Posterior vena cava (tissue), 2 donors: ENCODE results near the gene BBS9. TPM values are rescaled to one million over a fixed set of nuclear protein-coding genes. Genes with fewer than 3 reads are reported as not detected.

ENCODE experiments used
- DNase-seq: peaks from one replicate; pipeline ENCODE4 v3.0.0-alpha.2; 2020; ENCODE audit warnings: low spot score
- intact Hi-C, 2 donors: fragments of 100-400 bp; cut with DNase I; formaldehyde crosslinking; loops; one replicate each; pipeline versions ENCODE4 v1.14.1 to v1.14.2; 2022 to 2023
- total RNA-seq, 2 donors: library from RNA; stranded (reverse); fragmentation: NEBNext Ultra II Directional; extraction: Animal tissue kit (Norgen Biotek cat#: 25700); gene quantifications; one replicate each; pipeline ENCODE4 v1.2.1, GENCODE V29; 2021
- donor health status: DM: yes; HTN: yes; CAD: no.
- donor health status: DM: yes; HTN: yes; CAD: no.

Gene BBS9
- total RNA-seq, 2 donors from 2014 or later, result 13.9 to 16.8 TPM

DNA sequence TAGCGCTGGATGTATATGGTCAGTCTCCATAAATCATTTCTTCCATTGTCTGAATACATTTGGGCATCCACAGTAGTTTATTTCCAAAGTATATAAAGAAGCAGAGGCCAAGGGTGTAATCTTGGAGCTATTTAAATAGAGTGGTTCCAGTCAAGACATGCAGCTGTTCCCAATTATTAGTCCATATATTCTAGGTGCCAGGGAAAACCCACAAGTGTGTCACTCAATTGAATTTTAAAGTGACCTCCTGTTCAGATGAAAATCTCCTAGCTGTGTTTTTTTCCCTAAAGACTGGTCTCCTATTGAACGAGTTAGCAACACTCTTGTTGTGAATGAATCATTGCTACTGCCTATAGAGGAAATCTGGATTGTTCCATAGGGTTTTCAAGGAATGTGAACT is 515.7 kb downstream of the BBS9 start:
- intact Hi-C loops, result no loop called here
- no peak for DNase-seq

- DNase-seq, result no peak
- intact Hi-C loops, result no loop called here
These were observed 516.8 kb downstream of the BBS9 start for GRCh38 chr7:33646166-33646565.

GRCh38 chr7:33646891-33647391 is 517.6 kb downstream of the BBS9 start:
- no peak for DNase-seq
- intact Hi-C loops, result no loop called here

GRCh38 chr7:33649476-33650441 is 520.4 kb downstream of the BBS9 start:
- no peak for DNase-seq
- intact Hi-C loops, result no loop called here

- no peak for DNase-seq
- intact Hi-C loops, result no loop called here
These were observed 521.5 kb downstream of the BBS9 start for GRCh38 chr7:33650828-33651227.

DNA sequence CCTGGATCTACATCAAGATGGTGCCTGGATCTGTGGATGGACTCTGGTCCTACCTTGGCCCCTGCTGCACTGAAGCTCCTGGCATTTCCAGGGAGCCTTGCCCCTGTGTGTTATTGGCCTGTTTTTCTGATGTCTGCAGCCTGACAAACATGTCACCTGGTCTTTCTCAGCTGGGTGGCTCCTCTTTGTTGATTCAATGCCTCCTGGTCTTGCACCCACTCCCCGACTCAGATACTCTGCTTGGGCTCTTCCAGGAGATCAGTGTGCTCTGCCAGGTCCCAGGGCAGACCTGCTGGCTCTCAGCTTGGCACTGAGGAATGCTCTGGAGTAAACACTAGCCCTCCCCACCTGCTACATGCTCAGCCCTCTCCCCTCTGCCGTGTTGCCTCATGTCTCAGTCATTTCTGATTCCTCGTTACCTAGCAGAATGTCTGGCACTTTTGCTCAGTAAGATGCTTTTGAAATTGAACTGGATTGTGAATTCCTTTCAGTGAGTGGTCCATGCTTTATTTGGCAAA is 522.7 kb downstream of the BBS9 start:
- no peak for DNase-seq
- intact Hi-C loops, result no loop called here

DNA sequence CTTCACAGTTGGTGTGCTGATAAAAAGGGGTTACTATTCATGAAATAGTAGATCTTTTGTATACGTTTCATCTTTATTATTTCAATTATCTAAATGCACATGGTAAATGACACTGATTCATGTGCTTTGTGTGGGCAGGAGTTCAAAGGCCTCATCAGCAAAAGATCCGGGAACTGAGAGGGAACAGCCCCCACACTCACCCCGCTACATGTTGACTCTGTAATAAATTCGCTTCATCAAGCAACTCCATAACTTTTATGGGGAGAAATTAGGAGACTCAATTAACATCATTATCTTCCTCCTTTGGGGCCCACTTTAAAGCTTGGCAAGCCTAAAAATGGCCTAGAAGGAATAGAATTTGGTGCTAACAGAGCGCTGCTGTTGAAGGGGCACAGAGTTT is 525.3 kb downstream of the BBS9 start:
- intact Hi-C loops, result no loop called here
- DNase-seq, result no peak

Other genes starting within 250 kb of the BBS9 start
- gene KBTBD2, start 237.8 kb upstream of the BBS9 start, total RNA-seq, result 10 to 100 TPM; 24.1 to 34.8 TPM
- 100 to 1,000 TPM; 129 to 163 TPM for gene FKBP9, start 172.1 kb upstream of the BBS9 start, total RNA-seq
- gene NT5C3A, start 66.8 kb upstream of the BBS9 start, total RNA-seq, result 10 to 100 TPM; 20.0 to 20.1 TPM
- 10 to 100 TPM in 1 of 2 donors, 1 to 10 TPM in 1; 9.4 to 10.9 TPM for gene RP9, start 20.2 kb upstream of the BBS9 start, total RNA-seq